Measurements from ENCODE around the gene STK32B. TPM values are rescaled to one million over a fixed set of nuclear protein-coding genes. Genes with fewer than 3 reads are reported as not detected.
"Not testable (repeated sequence)": the region's sequence is repeated elsewhere in the genome, so short reads cannot be mapped to it uniquely, and the experiment has no call there.

STK32B gene
- total RNA-seq, 1 experiment from 2014 or later = 11.6 TPM

DNA sequence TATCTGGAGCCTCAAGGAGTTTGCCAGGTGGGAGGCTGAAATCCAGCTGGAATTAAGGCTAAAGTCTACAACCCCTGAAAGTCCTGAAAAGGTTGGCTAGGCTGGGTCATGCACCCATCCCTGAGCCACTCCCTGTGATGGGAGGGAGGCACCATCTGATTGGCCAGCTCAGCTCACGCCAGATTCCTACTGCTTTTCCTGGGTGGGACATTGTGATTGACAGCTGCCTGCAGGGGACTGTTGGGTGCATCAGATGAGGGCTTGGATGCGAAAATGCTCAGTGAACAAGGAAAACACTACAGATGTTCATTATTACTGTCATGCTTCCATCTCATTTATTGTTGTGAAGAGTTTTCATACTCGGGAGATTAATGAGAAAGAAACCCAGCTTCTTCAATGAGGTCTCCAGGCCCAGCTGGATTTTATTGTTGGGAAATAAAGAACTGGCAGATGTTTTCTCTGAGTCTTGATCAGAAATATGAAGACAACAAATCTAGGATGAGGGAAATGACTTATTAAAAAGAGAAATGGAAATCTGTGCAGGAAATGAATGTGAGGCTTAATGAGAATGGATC, 185.9 kb downstream of the STK32B start:
- ATAC-seq (no peak), DNase-seq (ENCODE audit: low read depth, low spot score) (no peak)
- BruUV-seq (replicated peaks) = no TSS peak
- in situ Hi-C loops (cut with HindIII; ENCODE audit: low pct_unique_long_range_greater_than_20kb, low sequenced_read_pairs) = no loop called here
- Histone ChIP-seq H3K27ac (ENCODE audit: low read length) (no peak overlapping the region), H3K4me3 (ENCODE audit: low read depth in 2 of 2, low read length in 2 of 2) (no peak overlapping the region), H3K36me3 (ENCODE audit: control insufficient read depth, insufficient read depth, low read length) (no peaks in the 10 kb centered on the region), H3K9me3 (ENCODE audit: control insufficient read depth, insufficient read depth, low read depth, low read length) (no peaks in the 10 kb centered on the region), H3K27me3 (ENCODE audit: control insufficient read depth, insufficient read depth, low read length) (no peaks in the 10 kb centered on the region), H3K4me1 (ENCODE audit: control insufficient read depth, insufficient read depth, low read length) (no peaks in the 10 kb centered on the region)
- ChIA-PET POLR2A (no interaction called here), CTCF (no interaction called here)
- intact Hi-C loops (cut with micrococcal nuclease; ENCODE audit: unreplicated experiment) = no loop called here
- TF ChIP-seq SIN3A (IDR thresholded peaks at IDR 0.05; ENCODE audit: borderline replicate concordance, insufficient read depth, low read depth, low read length) = no peak
- TF ChIP-seq, protein P1, sequence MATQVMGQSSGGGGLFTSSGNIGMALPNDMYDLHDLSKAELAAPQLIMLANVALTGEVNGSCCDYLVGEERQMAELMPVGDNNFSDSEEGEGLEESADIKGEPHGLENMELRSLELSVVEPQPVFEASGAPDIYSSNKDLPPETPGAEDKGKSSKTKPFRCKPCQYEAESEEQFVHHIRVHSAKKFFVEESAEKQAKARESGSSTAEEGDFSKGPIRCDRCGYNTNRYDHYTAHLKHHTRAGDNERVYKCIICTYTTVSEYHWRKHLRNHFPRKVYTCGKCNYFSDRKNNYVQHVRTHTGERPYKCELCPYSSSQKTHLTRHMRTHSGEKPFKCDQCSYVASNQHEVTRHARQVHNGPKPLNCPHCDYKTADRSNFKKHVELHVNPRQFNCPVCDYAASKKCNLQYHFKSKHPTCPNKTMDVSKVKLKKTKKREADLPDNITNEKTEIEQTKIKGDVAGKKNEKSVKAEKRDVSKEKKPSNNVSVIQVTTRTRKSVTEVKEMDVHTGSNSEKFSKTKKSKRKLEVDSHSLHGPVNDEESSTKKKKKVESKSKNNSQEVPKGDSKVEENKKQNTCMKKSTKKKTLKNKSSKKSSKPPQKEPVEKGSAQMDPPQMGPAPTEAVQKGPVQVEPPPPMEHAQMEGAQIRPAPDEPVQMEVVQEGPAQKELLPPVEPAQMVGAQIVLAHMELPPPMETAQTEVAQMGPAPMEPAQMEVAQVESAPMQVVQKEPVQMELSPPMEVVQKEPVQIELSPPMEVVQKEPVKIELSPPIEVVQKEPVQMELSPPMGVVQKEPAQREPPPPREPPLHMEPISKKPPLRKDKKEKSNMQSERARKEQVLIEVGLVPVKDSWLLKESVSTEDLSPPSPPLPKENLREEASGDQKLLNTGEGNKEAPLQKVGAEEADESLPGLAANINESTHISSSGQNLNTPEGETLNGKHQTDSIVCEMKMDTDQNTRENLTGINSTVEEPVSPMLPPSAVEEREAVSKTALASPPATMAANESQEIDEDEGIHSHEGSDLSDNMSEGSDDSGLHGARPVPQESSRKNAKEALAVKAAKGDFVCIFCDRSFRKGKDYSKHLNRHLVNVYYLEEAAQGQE (IDR thresholded peaks at IDR 0.05; ENCODE audit: insufficient read depth in 1 of 2, low read depth in 2 of 2, low read length in 1 of 2) = no peak
- TF ChIP-seq, protein P2, sequence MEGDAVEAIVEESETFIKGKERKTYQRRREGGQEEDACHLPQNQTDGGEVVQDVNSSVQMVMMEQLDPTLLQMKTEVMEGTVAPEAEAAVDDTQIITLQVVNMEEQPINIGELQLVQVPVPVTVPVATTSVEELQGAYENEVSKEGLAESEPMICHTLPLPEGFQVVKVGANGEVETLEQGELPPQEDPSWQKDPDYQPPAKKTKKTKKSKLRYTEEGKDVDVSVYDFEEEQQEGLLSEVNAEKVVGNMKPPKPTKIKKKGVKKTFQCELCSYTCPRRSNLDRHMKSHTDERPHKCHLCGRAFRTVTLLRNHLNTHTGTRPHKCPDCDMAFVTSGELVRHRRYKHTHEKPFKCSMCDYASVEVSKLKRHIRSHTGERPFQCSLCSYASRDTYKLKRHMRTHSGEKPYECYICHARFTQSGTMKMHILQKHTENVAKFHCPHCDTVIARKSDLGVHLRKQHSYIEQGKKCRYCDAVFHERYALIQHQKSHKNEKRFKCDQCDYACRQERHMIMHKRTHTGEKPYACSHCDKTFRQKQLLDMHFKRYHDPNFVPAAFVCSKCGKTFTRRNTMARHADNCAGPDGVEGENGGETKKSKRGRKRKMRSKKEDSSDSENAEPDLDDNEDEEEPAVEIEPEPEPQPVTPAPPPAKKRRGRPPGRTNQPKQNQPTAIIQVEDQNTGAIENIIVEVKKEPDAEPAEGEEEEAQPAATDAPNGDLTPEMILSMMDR (IDR thresholded peaks at IDR 0.05) = no peak
- TF ChIP-seq POLR2AphosphoS5 (IDR thresholded peaks at IDR 0.05; ENCODE audit: low read depth, low read length) = no peak
- TF ChIP-seq TCF7L2 (IDR thresholded peaks at IDR 0.05; ENCODE audit: low read depth, low read length) = no peak

DNA sequence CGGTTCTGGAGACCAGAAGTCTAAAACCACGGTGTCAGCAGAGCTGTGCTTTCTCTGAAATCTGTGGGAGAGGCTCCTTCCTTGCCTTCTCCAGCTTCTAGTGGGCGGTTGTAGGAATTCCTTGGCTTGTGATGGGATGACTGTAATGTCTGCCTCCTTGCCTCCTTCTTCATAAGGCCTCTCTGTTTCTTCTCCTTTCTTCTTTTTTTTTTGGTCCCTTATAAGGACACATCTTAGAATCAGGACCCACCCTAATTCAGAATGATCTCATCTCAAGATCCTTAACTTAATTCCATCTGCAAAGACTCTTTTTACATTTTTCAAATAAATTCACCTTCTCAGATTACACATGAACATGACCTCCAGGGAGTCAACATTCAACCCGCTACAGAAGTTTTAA, 186.9 kb downstream of the STK32B start:
- CTCF ChIA-PET = no interaction called here
- Histone ChIP-seq H3K4me1 (ENCODE audit: control insufficient read depth, insufficient read depth, low read length) (no peaks in the 10 kb centered on the region), H3K27ac (ENCODE audit: low read length) (no peak overlapping the region), H3K9me3 (ENCODE audit: control insufficient read depth, insufficient read depth, low read depth, low read length) (no peaks in the 10 kb centered on the region), H3K36me3 (ENCODE audit: control insufficient read depth, insufficient read depth, low read length) (no peaks in the 10 kb centered on the region), H3K4me3 (ENCODE audit: low read depth in 2 of 2, low read length in 2 of 2) (no peak overlapping the region), H3K27me3 (ENCODE audit: control insufficient read depth, insufficient read depth, low read length) (no peaks in the 10 kb centered on the region)
- in situ Hi-C loops (cut with HindIII; ENCODE audit: low pct_unique_long_range_greater_than_20kb, low sequenced_read_pairs) = no loop called here
- BruUV-seq (replicated peaks) = no TSS peak
- intact Hi-C loops (cut with micrococcal nuclease; ENCODE audit: unreplicated experiment) = no loop called here
- POLR2A ChIA-PET = no interaction called here
- TF ChIP-seq TCF7L2 (IDR thresholded peaks at IDR 0.05; ENCODE audit: low read depth, low read length) (no peak), POLR2AphosphoS5 (IDR thresholded peaks at IDR 0.05; ENCODE audit: low read depth, low read length) (no peak), SIN3A (IDR thresholded peaks at IDR 0.05; ENCODE audit: borderline replicate concordance, insufficient read depth, low read depth, low read length) (no peak)
- TF ChIP-seq, protein P1 (IDR thresholded peaks at IDR 0.05; ENCODE audit: insufficient read depth in 1 of 2, low read depth in 2 of 2, low read length in 1 of 2) = no peak
- TF ChIP-seq, protein P2 (IDR thresholded peaks at IDR 0.05) = no peak
- DNase-seq (ENCODE audit: low read depth, low spot score) (no peak), ATAC-seq (no peak)

DNA sequence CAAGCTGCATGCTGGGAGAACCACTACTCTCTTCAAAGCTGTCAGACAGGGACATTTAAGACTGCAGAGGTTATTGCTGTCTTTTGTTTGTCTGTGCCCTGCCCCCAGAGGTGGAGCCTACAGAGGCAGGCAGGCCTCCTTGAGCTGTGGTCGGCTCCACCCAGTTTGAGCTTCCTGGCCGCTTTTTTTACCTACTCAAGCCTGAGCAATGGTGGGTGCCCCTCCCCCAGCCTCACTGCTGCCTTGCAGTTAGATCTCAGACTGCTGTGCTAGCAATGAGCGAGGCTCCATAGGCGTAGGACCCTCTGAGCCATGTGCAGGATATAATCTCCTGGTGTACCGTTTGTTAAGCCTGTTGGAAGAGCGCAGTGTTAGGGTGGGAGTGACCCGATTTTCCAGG, 195.8 kb downstream of the STK32B start:
- H3K27ac ChIP-seq (ENCODE audit: low read length); H3K9me3 ChIP-seq (ENCODE audit: control insufficient read depth, insufficient read depth, low read depth, low read length); CTCF ChIA-PET; H3K27me3 ChIP-seq (ENCODE audit: control insufficient read depth, insufficient read depth, low read length); ATAC-seq; DNase-seq (ENCODE audit: low read depth, low spot score); in situ Hi-C loops (cut with HindIII; ENCODE audit: low pct_unique_long_range_greater_than_20kb, low sequenced_read_pairs); intact Hi-C loops (cut with micrococcal nuclease; ENCODE audit: unreplicated experiment); H3K4me1 ChIP-seq (ENCODE audit: control insufficient read depth, insufficient read depth, low read length); POLR2A ChIA-PET; H3K36me3 ChIP-seq (ENCODE audit: control insufficient read depth, insufficient read depth, low read length); BruUV-seq (replicated peaks); H3K4me3 ChIP-seq (ENCODE audit: low read depth in 2 of 2, low read length in 2 of 2): not testable (repeated sequence)

All from Panc1 (cell line).